ENCODE results near the gene PTPRU. TPM values are rescaled to one million over a fixed set of nuclear protein-coding genes. Genes with fewer than 3 reads are reported as not detected.

PTPRU gene
- polyA plus RNA-seq, 2 of the 4 experiments (the other 2 are of a cell fraction): 5.7 to 6.1 TPM

DNA sequence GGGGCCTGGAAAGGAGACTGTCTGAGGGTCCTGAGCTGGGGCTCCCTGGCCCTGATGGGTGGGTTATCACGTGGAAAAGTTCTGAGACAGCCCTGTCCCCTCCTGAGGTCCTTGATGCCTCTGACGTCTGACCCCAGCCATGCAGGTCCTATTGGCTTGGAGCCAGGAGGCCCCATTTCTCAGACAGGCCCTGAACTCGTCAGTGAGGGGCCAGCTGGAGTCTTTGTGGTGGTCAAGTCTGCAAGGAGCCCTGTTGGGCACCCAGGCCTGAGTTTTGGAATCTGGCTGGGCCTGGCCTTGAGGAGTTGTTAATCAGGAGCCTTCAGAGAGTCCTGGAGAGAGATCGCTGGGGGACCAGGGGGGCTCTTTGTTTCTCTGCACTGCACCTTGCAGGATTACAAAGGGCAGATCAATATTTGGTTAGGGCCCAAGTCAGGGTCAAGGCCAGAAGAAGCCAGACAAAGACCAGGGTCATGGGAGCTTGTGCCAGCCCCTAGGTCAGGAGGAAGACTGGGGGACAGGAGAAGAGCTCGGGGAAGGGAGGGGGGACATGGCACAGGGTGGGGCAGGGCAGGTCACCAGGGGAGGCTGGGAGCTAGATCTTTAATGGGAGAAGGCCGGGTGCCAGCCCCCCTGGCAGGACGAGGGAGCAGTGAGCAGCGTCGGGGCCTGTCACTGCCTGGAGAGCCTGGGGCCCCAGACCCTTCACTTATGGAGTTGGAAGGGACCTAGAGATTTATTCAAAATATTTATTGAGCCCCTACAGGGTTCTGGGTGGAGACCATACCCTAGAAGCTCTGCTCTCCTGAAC, 83.2 kb downstream of the PTPRU start (continued):
- TF ChIP-seq, protein P1, sequence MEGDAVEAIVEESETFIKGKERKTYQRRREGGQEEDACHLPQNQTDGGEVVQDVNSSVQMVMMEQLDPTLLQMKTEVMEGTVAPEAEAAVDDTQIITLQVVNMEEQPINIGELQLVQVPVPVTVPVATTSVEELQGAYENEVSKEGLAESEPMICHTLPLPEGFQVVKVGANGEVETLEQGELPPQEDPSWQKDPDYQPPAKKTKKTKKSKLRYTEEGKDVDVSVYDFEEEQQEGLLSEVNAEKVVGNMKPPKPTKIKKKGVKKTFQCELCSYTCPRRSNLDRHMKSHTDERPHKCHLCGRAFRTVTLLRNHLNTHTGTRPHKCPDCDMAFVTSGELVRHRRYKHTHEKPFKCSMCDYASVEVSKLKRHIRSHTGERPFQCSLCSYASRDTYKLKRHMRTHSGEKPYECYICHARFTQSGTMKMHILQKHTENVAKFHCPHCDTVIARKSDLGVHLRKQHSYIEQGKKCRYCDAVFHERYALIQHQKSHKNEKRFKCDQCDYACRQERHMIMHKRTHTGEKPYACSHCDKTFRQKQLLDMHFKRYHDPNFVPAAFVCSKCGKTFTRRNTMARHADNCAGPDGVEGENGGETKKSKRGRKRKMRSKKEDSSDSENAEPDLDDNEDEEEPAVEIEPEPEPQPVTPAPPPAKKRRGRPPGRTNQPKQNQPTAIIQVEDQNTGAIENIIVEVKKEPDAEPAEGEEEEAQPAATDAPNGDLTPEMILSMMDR (IDR thresholded peaks at IDR 0.05): no peak
- TF ChIP-seq KDM1A (IDR thresholded peaks at IDR 0.05; ENCODE audit: low read depth): no peak

DNA sequence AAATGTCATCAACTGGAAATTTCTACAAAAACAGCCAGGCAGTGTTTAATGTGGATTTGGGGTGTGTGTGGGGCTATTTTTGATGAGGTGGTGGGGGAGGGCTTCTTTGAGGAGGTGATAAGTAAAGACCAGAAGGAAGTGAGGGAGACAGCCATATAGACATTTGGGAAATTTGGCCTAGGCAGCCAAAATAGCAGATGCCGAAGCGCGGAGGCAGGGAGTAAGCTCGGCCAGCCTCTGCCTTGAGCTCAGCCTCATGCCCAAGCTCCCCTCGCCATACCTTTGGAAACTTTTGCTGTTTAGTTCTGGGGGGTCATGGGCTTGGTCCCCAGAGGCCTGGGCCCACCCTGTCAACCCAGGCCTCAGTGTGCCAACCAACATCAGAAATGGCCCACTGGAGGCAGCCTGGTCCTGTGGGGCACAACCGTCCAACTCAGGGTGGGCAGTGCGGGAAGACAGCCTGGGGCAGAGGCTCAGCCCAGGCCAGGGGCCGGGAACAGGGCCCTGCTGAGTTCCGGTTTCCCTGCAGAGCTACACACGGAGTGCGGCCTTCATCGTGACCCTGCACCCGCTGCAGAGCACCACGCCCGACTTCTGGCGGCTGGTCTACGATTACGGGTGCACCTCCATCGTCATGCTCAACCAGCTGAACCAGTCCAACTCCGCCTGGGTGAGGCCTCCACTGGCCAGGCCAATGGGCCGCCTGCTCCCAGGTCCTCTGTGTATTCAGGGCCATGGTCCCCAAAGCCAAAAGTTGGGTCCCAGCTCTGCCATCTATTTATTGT, 84.0 kb downstream of the PTPRU start:
- no peaks in the 10 kb centered on the region for H3K4me1 ChIP-seq
- no peak for ATAC-seq
- no peak for TF ChIP-seq FOSL2 (IDR thresholded peaks at IDR 0.05)
- TF ChIP-seq FOSL2 (CRISPR knock-in tag; IDR thresholded peaks at IDR 0.05): no peak
- H3K4me2 ChIP-seq: no peak overlapping the region
- no peak overlapping the region for H3K27ac ChIP-seq
- H3K4me3 ChIP-seq: no peak overlapping the region
- no peak for FAIRE-seq
- ChIA-PET CTCF (no interaction called here), POLR2A (no interaction called here)
- WGBS (ENCODE audit: missing lambda C conversion rate): 93% methylated on average over 18 of the region's 21 CpGs
- no peaks in the 10 kb centered on the region for H3K9me3 ChIP-seq
- DNase-seq (ENCODE audit: low read depth in 1 of 2, low spot score in 1 of 2): no peak

DNA sequence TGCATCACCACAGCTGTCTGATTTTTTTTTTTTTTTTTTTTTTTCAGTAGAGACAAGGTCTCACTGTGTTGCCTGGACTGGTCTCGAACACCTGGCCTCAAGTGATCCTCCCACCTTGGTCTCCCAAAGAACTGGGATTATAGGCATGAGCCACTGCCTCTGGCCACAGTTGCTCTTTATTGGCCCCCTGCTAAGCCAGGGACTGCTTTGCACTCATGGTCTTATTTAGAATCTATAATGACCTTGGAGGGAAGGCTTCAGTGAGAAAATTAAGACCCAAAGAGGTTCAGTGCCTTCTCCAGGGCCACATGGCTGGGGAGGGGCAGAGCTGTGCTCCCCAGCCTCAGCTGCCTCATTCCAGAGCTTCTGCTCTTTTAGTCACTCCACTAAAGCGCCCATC, 84.9 kb downstream of the PTPRU start:
- Histone ChIP-seq H3K27ac (no peak overlapping the region), H3K4me1 (no peaks in the 10 kb centered on the region), H3K4me3 (no peak overlapping the region), H3K4me2 (no peak overlapping the region), H3K9me3 (no peaks in the 10 kb centered on the region)
- no peak for ATAC-seq
- CTCF ChIA-PET: interaction anchor here (1.0 to 1.3 kb wide), 2 partner anchors 11 to 140 kb away, joined by 3 read pairs; no protein-coding TSS in a partner anchor
- FAIRE-seq: no peak
- POLR2A ChIA-PET: no interaction called here
- WGBS (ENCODE audit: missing lambda C conversion rate): 100% methylated on average over 1 of the region's 2 CpGs
- no peak for TF ChIP-seq RNF2 (IDR thresholded peaks at IDR 0.05; ENCODE audit: borderline replicate concordance, low read depth)
- TF ChIP-seq HDAC2 (IDR thresholded peaks at IDR 0.05): no peak
- TF ChIP-seq MAFK (IDR thresholded peaks at IDR 0.05; ENCODE audit: partially characterized antibody): no peak
- no peak for TF ChIP-seq EHMT2 (IDR thresholded peaks at IDR 0.05; ENCODE audit: low read depth)
- no peak for TF ChIP-seq MAZ (IDR thresholded peaks at IDR 0.05; ENCODE audit: borderline replicate concordance, low read depth, low read length)
- TF ChIP-seq RAD21 (conservative IDR thresholded peaks at IDR 0.05 in 1 of 2, IDR thresholded peaks at IDR 0.05 in 1 of 2): no peak
- TF ChIP-seq, protein P2, sequence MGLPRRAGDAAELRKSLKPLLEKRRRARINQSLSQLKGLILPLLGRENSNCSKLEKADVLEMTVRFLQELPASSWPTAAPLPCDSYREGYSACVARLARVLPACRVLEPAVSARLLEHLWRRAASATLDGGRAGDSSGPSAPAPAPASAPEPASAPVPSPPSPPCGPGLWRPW (IDR thresholded peaks at IDR 0.05): no peak
- TF ChIP-seq HOXB13 (CRISPR knock-in tag; IDR thresholded peaks at IDR 0.05; ENCODE audit: low read depth): no peak
- no peak for TF ChIP-seq FOSB (CRISPR knock-in tag; IDR thresholded peaks at IDR 0.05)
- no peak for TF ChIP-seq RARB (CRISPR knock-in tag; IDR thresholded peaks at IDR 0.05)
- no peak for DNase-seq (ENCODE audit: low read depth in 1 of 2, low spot score in 1 of 2)

DNA sequence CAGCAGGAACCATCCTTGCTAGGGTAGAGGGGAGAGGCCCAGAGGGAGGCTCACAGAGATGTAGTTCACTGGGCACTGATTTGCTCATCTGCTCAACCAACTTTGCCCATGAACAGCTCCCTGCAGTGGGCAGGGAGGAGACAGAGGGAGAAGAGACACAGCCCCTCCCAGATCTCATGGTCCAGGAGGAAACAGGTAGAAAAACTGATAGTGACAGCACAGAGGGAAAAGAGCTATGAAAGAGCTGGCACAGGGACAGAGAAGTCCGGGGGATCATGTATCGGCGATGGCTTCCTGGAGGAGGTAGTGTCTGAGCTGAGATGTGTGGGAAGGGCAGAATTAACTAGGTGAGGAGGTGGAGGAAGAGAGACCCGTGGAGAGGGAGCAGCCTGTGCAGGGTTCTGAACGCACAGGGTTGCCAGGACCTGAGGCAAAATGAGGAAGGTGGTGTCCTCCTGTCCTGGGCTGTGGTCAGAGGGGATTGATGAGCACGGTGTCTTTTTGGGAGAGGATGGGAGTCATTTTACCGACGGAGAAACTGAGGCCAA, 85.9 kb downstream of the PTPRU start:
- FAIRE-seq: no peak
- CTCF ChIA-PET: interaction anchor here (1.0 to 2.0 kb wide), 3 partner anchors 12 to 139 kb away, joined by 3 to 7 read pairs (median 3); no protein-coding TSS in a partner anchor
- POLR2A ChIA-PET: no interaction called here
- Histone ChIP-seq H3K9me3 (no peaks in the 10 kb centered on the region), H3K4me3 (no peak overlapping the region), H3K4me1 (no peaks in the 10 kb centered on the region), H3K4me2 (no peak overlapping the region), H3K27ac (no peak overlapping the region)
- no peak for DNase-seq (ENCODE audit: low read depth in 1 of 2, low spot score in 1 of 2)
- ATAC-seq: no peak
- 71% methylated on average over 8 of the region's 8 CpGs for WGBS (ENCODE audit: missing lambda C conversion rate)
- no peak for TF ChIP-seq FOSB (CRISPR knock-in tag; IDR thresholded peaks at IDR 0.05)
- no peak for TF ChIP-seq ZSCAN20 (CRISPR knock-in tag; IDR thresholded peaks at IDR 0.05)
- TF ChIP-seq SMC3 (IDR thresholded peaks at IDR 0.05): no peak
- TF ChIP-seq PHF8 (IDR thresholded peaks at IDR 0.05; ENCODE audit: borderline replicate concordance, low read depth): no peak
- no peak for TF ChIP-seq TP53 (CRISPR knock-in tag; IDR thresholded peaks at IDR 0.05)
- TF ChIP-seq TFCP2L1 (CRISPR knock-in tag; IDR thresholded peaks at IDR 0.05): no peak
- TF ChIP-seq CEBPB (IDR thresholded peaks at IDR 0.05): no peak
- no peak for TF ChIP-seq HOXB5 (CRISPR knock-in tag; IDR thresholded peaks at IDR 0.05)
- no peak for TF ChIP-seq POLR2AphosphoS2 (conservative IDR thresholded peaks at IDR 0.05; ENCODE audit: low read length)
- TF ChIP-seq RCOR1 (IDR thresholded peaks at IDR 0.05; ENCODE audit: low read depth, low read length): no peak
- TF ChIP-seq, protein P3, sequence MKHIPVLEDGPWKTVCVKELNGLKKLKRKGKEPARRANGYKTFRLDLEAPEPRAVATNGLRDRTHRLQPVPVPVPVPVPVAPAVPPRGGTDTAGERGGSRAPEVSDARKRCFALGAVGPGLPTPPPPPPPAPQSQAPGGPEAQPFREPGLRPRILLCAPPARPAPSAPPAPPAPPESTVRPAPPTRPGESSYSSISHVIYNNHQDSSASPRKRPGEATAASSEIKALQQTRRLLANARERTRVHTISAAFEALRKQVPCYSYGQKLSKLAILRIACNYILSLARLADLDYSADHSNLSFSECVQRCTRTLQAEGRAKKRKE (CRISPR knock-in tag; IDR thresholded peaks at IDR 0.05; ENCODE audit: low read depth): no peak
- no peak for TF ChIP-seq CBX2 (IDR thresholded peaks at IDR 0.05; ENCODE audit: borderline replicate concordance, low read depth)
- TF ChIP-seq POLR2A (IDR thresholded peaks at IDR 0.05; ENCODE audit: low read length): no peak
- TF ChIP-seq, protein P2 (IDR thresholded peaks at IDR 0.05): no peak
- TF ChIP-seq BHLHE40 (IDR thresholded peaks at IDR 0.05; ENCODE audit: low read depth, low read length): no peak
